Stimulated activated naive CD8-positive, alpha-beta T cell treated with anti-CD3 and anti-CD28 coated beads, Interleukin-15, Interleukin-2, amounts not matched to agents 100 U/mL and 50 U/mL, for 24 hours (primary cell): ENCODE data around the gene PCBP1.
"Not testable (repeated sequence)": the region's sequence is repeated elsewhere in the genome, so short reads cannot be mapped to it uniquely, and the experiment has no call there.

Experiments
- ATAC-seq: fragments of 150-1000 bp; cut with Tn5 transposase; one replicate; pipeline ENCODE4 v1.10.0; 2021
- DNase-seq: peaks from one replicate; pipeline ENCODE4 v3.0.0; 2021

PCBP1 gene

DNA sequence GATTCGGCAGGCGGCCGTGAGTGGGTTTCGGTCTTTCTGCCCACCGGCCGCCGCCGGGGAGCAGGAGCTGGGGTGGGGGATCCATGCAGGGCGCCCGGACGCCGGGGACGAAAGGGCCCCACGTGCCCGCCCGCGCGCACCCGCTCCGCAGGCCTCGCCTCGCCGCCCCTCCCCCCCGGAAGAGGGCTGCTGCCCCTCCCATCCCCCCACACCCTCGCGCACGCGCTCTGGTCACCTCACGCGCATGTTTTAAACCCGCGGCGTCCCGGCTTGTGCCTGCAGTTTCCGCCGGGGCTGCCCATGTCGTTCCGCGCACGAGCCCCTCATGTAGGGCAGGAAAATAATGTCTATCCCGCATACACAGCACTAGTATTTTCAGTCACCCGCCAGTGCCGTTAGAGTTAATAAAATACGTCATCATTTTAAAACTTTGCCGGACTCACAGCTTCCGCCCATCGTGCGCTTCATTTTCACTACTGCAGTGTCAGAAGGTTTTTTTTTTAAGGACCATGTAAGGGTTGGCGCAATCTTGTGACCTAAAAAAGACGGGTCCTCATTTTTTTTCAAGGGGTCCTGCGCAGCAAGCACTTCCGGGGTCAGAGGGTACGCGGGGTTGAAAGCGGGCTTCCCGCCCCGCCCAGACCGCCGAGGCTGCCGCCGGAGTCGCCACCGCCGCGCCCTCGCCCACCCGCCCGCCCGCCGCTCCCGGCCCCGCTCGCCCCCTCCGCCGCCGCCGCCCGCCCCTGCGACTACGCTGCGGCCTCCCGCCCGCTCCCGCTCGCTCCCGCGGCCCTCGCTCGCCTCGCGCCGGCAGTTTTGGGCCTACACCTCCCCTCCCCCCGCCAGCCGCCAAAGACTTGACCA, at the start of gene PCBP1:
Gene PCBP1 (plus strand): TSS at position 640 of the 864 bp plus-strand sequence. CDS start 267 bp downstream, outside the sequence.
- DNase-seq (peak; percentile 99), ATAC-seq (peak; percentile 57)

DNA sequence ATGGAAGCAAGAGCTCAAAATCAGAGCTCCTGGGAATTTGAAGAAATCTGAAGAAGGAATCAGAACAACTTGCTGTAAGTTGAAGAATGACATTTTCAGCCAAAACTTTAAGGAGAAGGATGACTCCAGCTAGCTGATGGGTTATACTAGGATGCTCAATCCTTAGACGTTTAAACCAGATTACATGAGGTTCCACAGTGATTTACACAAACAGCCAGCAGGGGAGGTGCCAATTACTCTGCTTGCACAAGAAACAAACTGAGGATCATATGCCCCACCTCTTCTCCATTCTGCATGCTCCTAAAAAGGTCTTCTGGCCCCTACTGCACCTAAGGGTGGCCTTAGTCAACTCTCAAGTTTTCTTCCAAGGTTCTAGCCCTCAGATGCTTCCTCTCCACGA, 47.9 kb upstream of the PCBP1 start:
- ATAC-seq (no peak), DNase-seq (no peak)

DNA sequence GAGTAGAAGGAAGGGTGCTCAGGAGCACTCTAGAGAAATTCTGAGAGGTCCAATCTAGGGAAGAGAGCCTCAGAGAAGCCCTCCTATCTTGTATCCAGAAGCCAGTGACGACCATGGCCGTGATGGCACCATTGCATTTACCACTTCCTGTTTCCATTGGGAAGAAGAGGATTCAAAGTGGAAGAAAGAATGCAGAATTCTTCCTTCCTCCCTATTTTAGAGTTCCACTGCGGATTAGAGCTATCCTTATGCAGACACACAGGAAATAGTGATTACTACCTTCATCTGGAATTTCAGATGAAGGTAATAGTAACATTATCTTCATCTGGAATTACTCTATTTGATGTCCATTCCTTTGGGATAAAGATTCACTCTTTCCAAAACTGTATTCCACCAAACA, 45.6 kb upstream of the PCBP1 start:
- ATAC-seq (no peak), DNase-seq (no peak)

DNA sequence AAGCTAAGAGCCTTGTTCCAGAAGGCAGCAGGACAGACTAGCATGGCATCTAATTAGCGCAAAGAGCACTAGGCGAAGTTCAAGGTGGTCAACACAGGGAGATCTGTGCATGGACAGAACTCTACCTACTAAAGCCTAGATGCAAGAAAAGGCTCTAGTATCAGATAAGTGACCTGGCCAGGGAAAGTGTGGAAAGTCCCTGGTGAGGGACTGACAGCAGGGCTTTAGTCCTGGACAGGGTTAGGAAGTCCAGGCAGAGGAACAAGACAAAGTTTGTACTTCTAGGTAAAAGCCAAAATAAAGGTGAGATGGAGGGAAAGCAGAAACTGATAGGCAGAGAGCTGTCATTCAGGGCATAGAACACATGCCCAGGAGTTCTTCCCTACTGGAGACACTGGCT, 45.0 kb upstream of the PCBP1 start:
- ATAC-seq: no peak
- DNase-seq: no peak

DNA sequence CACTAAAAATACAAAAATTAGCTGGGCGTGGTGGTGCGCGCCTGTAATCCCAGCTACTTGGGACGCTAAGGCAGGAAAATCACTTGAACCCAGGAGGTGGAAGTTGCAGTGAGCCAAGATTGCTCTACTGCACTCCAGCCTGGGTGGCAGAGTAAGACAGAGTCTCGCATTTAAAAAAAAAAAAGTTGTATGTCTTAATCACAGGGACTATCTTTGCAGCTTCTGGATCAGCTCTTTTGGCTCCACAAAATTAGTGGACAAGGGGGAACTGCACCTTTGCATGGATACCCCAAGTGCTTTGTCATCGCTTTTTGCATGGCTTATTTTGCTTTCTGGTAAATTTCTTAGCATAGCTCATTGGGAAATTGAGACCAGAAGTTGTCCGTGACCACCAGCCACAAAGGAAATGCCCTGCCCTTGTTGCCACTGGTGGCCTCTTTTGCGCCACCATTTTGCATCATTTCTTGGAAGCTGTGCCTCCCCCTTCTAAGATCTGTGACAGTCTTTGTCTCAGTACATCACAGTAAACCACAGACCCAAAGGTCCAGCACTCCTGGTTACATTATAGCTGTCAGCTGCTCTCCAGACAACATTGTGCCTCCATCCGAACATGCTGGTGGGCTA, 43.9 kb upstream of the PCBP1 start:
- DNase-seq: peak; percentile 21
- ATAC-seq: peak; percentile 68

DNA sequence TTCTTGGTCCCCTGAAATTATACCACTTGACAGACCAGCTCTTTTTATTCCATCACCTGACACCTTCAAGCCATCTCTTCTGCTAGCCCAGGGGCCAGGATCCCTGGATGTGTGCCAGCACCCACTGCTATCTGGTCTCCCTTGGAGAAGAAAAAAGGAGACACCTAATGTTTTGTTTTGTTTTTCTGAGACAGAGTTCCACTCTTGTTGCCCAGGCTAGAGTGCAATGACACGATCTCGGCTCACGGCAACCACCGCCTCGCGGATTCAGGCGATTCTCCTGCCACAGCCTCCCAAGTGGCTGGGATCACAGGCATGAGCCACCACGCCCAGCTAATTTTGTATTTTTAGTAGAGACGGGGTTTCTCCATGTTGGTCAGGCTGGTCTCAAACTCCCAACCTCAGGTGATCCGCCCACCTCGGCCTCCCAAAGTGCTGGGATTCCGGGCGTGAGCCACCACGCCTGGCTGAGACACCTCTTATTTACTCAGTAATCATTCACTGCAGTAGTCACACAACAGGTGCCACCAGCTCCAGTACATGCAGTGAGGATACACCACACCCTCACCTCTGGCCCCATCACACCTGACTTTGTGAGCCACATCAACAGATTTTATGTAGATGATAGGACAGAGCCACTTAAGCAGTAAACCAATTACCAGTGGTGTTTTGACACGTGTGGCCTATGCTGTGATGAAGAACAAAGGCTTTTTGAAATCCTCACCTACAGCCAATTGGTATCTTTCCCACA, 42.8 kb upstream of the PCBP1 start:
- ATAC-seq: no peak
- no peak for DNase-seq

DNA sequence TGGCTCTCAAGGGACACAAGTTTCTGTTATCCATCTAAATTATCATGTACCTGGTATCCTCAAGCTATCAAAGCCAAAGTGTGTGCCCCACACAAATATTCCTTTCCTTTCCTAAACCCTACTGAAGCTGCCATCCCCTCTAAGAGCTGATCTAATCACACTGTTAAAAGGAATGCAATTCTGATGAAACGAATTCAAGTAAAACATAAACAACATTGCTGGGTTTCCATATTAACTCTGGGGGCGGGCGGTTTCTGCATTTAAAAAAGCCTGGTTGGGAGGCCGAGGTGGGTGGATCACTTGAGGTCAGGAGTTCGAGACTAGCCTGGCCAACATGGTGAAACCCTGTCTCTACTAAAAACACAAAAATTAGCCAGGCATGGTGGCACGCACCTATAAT, 41.9 kb upstream of the PCBP1 start:
- DNase-seq (no peak), ATAC-seq (no peak)

DNA sequence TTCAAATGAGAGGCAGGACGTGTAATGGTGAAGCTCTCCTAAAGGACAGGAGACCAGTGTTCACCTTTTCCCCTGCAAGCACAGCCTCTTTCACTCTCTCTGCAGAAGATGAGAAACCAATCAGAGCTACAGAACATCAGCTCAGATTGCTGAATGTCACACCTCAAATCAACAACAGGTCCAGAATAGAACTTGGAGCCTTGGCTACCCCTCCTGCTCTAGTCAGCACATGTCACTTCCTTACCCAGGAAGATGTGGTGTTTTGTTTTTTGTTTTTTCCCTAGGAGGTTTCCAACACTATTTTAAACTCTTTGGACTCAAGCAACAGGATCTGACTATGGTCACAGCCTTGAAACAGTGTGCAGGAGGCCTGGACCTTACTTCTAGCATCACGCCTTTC, 41.3 kb upstream of the PCBP1 start:
- DNase-seq: no peak
- no peak for ATAC-seq

DNA sequence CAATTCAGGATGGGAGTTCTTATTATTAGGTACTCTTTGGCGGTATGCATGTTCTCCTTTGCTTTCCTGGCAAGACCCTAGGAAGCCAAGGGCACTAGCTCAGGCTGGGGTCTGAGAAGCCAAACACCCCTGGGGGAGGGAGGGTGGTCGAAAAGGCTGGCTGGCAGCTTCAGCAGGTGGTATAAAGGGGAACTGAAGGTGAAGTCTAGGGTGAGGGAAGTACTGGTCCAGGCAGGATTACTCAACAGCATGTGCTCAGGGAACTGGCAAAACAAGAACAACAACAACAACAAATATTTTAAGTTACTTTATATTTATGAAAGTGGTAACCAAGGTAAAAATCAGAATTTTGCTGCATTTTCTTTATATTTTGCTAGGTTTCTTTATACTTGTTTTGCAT, 40.7 kb upstream of the PCBP1 start:
- ATAC-seq: no peak
- no peak for DNase-seq

DNA sequence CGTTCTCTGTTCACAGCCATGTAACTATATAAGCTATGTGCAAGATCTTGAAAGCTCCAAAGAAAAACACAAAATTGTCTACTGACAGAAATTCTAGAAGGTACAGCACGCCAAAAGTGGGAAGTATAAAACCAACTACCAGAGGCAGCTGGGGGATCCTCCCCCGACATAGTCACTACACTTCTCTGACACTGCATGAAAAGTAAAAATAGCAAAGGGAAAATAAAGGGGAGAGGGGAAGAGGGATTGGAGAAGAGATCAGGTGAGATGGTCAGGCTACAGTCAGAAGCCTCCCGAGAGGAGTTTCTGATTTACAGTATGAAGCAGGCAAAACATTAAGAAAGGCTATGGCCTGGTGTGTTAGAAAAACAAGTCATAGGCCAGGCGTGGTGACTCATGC, 39.8 kb upstream of the PCBP1 start:
- DNase-seq (no peak), ATAC-seq (no peak)

DNA sequence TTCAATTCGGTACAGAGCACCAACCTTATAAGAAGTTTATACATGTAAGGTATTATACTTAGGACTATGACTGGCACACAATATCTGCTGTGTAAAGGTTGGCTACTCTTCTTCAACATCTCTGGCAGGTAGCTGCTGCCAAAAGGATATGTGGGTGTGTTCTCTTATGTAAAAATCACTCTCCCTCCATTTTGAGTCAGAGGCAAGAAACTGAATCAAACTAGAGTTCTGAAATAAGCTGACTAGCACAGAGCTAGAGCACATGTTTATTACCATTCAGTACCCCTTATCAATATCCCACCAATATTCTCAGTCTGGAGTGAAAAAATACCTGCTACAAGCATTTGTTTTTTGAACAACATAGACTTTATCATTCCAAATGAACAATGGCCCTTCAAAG, 38.0 kb upstream of the PCBP1 start:
- DNase-seq: no peak
- no peak for ATAC-seq

GRCh38 chr2:70050631-70051425, 36.4 kb upstream of the PCBP1 start:
- ATAC-seq: no peak
- DNase-seq: no peak

DNA sequence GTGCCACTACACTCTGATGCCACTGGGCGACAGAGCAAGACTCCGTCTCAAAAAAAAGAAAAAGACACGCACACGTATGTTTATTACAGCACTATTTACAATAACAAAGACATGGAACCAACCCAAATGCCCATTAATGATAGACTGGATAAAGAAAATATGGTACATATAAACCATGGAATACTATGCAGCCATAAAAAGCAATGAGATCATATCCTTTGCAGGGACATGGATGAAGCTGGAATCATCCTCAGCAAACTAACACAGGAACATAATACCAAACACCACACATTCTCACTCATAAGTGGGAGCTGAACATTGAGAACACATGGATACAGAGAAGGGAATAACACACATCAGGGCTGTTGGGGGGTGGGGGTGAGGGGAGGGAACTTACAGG, 32.0 kb upstream of the PCBP1 start:
- DNase-seq, ATAC-seq: not testable (repeated sequence)

DNA sequence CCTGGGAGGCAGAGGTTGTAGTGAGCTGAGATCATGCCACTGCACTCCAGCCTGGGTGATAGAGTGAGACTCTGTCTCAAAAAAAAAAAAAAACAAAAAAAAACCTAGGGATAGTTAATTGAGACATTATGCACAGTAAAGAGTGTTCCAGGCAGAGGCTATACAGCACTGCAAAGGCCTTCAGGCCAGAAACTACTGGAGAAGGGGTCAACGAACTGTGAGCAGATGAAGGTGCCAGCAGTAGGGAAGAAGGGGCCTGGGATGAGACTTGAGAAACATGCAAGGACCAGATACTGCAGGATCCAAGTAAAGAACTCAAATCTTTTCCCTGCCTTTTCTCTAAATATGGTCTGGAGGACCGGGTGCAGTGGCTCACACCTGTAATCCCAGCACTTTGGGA, 26.0 kb upstream of the PCBP1 start:
- no peak for ATAC-seq
- no peak for DNase-seq

DNA sequence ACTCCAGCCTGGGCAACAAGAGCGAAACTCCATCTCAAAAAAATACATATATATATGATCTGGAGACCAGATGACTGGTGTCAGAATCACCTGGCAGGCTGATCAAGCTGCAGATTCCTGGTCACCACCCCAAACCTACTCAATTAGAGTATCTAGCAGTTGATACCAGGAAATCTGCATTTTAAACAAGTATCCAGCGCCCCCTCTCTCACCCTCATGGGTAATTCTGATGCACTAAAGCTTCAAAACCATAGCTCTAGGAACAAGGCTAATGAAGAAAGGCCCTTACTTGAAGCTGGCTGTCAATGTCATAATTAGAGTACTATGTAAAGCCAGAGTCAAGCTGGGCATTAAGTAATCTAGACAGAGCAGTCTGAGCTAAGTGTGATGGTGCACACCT, 25.0 kb upstream of the PCBP1 start:
- ATAC-seq: no peak
- DNase-seq: no peak

GRCh38 chr2:70068119-70068518, 19.2 kb upstream of the PCBP1 start:
- DNase-seq: no peak
- no peak for ATAC-seq

DNA sequence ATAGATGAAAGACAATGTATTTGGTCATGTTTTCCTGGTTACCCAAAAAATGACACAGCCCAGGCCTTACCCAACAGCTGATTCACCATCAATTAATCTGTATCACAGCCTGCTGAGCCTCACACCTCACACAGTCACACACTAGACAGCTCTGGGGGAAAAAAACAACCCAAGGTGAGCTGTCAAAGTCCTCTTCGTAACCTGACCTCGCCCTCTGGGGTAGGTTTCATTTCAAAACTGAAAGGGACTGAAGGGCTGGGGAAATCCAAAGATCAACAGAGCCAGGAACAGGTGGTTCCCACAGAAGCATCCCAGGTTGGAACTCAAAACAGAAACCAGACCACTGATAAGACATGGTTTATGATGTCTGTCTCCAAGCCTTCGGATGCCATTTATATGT, 18.2 kb upstream of the PCBP1 start:
- DNase-seq (peak; percentile 69), ATAC-seq (peak; percentile 99)

- ATAC-seq: peak; percentile 65
- peak; percentile 51 for DNase-seq
Observed at GRCh38 chr2:70070542-70071268, 16.6 kb upstream of the PCBP1 start.

DNA sequence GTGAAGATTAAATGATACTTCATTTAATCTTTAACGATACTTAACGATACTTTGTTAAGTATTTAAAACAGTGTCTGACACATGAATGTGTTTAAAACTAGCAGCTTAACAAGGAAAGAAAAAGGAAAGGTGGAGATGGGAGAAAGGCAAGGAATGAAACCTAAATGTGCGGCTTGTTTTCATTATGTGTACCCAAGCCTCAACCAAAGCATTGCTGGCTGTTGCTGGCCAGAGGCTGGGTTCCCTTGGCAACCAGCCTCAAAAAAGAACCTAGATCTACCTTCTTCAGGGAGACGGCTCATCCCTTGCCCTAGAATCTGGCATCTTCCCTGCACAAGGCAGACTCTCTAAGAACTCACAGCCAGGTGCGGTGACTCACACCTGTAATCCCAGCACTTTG, 13.8 kb upstream of the PCBP1 start:
- no peak for DNase-seq
- ATAC-seq: no peak

DNA sequence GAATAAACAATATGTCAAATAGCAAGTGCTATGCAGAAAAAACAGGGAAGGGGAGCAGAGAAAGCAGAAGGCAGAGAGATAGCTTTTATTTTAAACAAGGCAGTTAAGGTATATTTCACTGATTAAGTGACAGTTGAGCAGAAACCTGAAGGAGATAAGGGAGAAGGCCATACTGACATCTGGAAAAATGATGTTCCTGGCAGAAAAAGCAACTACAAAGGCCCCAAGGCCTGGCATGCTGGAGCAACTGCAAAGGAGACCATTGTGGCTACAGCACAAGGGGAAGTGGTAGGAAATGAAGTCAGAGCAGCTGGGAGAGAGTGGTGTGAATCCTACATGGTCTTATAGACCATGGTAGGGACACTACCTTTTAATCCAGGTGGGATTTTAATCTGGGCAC, 8.9 kb upstream of the PCBP1 start:
- DNase-seq: no peak
- ATAC-seq: no peak

- ATAC-seq (no peak), DNase-seq (no peak)
Observed at GRCh38 chr2:70080610-70081200, 6.6 kb upstream of the PCBP1 start.
